ENCODE measurements around the gene KRT86.
"Not testable (repeated sequence)": the region's sequence is repeated elsewhere in the genome, so short reads cannot be mapped to it uniquely, and the experiment has no call there.

KRT86 gene

DNA sequence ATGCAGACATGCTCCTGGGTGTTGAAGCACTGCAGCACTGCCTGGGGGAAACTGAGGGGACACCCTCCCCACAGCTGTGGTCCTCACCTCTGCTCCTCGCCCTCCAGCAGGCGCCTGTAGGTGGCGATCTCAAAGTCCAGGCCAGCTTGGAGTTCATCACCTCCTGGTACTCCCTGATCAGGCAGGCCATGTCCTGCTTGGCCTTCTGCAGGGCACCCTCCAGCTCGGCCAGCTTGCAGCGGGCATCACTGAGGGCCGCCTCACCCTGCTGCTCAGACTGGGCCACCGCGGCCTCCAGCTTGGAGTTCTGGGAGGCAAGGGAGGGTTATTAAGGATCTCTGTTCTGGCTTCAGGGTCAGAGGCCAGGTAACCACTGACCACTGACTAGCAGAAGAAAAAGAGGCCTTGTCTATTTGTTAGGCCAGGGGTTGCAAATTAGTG, 22.2 kb upstream of the KRT86 start:
- DNase-seq (ENCODE audit: low read depth), result not testable (repeated sequence)

DNA sequence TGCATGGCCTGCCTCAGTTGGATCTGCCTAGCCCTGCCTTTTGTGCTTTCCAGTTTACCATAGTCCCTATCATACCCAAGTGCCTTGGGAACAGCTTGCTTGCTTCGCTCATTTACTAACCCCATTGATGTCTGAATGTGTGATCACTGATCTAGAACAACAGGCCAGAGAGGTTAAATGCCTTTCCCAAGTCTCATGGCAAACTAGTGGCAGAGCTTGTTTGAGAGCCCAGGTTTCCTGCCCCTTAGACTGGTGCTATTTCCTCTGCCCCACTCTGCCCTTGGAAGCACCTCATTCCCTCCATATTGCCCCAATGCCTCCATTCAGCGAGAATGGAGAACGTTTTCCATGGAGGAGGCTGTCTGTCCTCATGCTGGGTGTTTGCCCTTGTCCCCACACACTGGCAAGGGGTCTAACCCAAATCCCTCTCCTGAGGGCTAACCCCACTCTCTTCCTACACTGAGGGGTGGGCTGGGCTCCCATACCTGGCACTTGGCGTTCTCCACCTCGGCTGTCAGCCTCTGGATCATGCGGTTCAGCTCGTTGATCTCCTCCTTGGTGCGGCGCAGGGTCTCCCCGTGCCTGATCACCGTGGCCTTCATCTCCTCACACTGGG, 21.6 kb upstream of the KRT86 start:
- DNase-seq (ENCODE audit: low read depth), result no peak

DNA sequence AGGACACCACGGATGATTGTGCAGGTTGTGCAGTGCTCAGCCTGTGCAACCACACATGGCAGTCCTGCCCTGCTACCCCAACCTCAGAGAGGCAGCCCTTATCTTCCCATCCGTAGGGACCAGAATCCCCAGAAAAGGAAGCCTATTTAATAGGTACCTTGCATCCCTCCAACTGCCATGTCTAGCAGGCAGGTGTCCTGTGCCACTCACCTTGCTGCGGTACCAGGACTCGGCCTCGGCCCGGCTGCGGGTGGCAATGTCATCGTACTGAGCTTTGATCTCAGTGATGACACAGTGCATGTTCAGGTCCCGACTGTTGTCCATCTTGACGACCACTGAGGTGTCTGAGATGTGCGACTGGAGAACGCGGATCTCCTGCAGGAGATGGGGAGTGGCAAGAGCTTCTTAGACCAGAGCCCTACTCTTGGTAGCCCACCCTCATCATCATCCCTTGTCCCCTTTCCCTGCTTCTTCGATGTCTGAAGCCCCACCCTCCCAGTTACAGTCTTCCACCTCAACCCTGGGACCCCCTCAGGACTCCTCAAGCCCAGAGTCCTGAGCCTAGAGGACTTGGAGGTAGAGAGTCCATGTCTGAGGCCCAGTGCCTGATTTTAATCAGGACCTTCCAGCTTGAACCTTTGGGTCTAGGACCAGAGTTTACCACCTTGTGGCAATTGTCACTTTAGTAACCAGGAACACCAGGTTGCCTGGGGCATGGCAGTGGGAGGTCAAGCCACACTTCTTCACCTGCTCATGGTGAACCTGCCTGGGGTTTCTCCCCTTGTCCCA, 20.9 kb upstream of the KRT86 start:
- no peak for DNase-seq (ENCODE audit: low read depth)

DNA sequence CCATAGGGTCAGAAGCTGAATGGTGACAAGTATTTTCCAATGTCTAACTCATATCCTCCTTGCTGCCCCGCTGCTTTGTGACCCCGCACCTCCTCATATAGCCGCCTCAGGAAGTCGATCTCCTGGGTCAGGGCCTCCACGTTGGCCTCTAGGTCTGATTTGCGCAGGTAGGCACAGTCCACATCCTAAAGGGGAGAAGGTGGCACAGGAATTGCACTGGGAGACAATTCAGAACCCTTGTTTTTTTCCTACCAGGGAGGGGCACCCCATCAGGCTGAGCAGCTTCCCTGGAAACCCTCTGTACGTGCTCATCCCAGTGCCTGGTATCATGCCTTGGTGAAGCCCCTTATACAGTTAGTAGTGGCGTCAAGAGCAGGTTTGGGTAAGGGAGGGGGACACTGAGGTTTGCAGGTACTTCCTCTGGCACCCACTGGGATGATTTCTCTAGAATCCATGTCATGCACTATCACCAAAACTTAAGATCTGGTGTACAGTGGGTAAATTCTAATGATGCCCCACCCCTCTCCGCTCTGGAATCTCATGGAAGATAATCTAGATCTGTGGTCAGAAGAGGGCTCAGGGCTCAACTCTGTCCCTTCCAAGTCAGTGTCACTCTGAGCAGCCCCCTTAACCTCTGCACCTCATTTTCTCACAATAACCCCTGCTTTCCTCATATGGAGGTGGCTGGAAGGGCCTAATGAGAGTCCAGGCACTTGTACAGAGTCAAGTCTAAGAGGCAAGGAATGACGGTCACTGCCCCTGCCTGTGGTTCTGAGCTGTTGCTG, 20.1 kb upstream of the KRT86 start:
- no peak for DNase-seq (ENCODE audit: low read depth)

DNA sequence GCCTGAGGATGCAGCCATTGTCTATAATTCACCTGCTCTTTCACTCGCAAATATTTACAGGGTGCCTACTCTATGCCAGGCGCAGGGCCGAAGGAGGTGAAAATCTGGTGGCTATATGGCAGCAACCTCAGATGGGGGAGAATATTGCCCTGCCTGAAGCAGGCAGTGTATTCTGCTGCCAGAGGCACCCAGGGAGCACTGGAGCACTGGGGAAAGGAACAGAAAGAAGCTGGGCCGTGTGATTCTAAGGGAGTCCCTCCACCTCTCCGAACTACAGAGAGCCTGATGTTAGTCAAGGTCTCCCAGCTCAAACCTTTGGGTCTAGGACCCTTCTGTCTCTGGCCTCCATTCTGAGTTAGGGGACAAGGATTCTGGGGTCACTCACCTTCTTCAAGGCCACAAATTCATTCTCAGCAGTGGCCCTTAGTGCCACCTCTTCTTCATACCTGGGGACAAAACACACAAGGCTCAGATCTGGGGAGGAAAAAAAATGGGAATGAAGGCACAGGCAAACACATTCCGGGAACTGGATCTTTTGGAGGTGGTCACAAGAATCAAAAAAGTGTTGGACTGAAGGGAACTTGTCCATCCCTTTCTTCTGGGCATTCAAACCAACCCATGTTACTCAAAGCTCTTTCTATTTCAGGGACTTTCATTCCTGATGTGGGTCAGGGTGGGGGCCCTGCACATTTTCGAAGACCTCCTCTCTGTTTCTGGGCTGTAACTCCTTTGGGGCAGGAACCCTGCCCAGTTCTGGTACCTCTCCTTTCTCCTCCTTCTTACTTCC, 19.3 kb upstream of the KRT86 start:
- DNase-seq (ENCODE audit: low read depth), result no peak

DNA sequence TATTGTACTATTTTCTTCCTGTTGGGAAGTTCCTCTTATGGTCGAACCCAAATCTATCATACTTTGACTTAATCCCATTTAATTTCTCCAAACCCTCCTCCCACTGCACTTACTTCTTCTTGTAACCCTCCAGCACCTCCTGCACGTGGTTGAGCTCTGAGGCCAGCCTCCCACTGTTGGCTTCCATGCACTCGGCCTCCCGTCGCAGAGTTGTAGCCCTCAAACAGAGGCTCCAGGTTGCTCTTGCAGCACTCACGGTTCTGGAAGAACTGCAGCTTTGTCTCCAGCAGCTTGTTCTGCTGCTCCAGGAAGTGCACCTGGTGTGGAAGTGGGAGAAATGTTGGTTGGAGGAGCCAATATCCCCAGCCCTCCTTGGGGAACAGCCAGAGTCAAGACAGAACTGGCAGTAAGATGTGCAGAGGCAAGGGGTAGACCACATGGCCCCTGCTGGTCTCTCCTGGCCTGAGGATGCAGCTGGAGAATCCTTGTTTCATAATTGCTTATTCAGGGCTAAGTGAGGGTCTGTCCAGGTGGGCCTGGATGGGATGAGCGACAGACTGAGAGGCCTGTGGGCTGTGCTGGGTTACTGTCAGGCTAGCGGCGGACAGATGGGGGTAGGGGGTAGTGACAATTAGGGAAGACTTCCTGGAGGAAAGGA, 18.4 kb upstream of the KRT86 start:
- DNase-seq (ENCODE audit: low read depth), result no peak

DNA sequence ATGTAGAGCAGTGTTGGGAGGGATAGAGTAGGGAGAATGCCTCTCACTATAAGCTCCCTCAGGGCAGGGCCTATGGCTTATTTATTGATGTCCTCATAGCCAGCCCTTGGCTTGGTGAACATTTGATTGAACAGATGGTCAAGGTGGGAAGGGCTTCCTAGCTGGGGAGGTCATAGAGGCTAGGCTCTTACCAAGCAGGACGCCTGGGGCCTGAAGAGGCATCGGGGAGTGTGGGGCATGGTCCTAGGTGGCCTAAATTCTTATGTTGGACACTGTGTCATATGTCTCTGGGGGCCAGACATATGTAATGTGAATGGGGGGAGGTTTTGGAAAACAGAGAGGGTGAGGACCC, 17.9 kb upstream of the KRT86 start:
- no peak for DNase-seq (ENCODE audit: low read depth)

DNA sequence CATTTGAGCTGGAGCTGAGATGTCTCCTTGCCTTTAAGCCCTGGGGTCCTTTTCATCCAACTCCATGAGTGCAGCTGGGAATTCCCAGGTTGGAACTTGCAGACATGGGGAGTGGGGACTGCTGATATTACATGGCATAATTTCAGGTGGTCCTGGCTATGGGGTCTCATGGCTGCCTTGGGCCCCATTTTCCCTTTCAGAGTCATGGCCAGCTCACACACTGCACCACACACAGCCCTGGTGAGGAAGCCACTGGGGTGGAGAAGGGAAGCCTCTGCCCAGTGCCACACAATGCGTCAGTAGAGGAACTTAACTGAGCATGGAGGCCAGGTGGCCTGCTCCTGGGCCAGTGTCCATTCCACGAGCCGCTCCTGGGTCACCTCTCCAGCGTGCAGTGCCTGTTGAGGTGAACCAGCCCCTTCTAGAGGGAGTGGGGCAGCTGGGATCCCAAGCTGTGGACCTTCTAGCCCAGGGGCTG, 17.3 kb upstream of the KRT86 start:
- no peak for DNase-seq (ENCODE audit: low read depth)

DNA sequence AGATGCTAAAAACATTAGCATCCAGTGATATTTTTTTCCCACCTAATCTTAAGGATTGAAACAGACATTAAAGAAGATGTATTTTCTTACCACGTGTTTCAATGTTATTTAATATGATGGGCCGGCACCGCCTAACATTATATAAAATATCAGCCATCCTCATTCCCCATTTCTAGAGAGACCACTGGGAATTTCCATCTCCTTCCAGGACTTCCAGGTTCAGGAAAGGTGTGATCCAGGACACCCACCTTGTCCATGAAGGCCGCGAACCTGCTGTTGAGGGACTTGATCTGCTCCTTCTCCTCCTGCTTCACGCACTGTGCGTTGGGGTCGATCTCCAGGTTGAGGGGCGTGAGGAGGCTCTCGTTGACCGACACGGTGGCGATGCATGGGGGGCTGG, 16.5 kb upstream of the KRT86 start:
- DNase-seq (ENCODE audit: low read depth), result not testable (repeated sequence)

DNA sequence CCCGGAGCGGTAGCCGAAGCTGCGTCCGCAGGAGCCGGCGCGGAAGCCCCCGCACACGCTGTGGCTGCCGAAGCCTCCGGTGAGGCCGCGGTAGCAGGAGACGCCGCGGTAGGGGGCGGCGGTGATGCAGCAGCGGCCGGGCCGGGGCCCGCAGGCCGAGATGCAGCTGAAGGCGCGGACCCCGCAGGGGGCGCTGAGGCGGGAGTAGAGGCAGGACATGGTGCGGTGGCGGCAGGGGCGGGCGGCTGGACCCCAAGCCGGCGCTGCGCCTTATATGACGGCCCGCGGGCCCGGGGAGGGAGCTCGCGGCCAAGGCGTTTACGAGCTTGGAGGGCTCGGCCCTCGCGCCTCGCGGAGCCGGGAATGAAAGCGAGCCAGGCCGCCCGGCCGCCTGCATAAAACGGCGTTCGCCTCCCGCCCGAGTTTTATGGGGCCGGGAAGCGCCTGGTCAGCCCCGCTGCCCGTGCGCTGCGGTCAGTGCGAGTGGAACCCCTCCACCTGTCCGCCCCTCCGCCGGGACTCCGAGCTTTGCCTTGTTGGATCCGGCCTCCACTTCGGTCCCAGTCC, 16.0 kb upstream of the KRT86 start:
- DNase-seq (ENCODE audit: low read depth), result no peak

DNA sequence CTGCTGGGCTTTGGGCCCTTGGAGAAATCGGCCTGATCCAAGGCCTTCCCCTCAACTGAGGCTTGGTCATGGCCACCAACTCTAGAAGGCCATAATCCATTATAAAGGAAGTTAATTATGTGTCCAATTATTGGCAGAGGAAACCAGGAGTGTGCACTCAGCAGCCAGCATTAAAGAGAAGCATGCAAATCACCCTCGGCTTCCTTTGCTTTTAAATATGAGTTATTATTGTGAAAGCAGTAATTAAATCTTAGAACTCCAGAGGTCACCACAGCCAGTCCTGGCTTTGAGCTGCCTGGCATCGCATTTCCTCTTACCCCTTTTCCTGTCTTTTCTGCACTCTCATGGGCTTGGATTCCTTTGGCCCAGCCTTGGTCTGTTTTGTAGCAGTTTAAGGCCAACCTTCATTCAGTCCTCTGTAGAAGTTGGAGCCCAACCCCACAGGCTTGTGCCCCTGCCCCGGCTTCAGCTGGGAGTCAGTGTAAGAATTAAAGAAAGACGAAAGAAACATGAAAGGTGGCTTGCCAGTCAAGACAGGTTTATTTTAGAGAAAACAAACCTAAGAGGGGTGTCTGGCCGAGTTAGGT, 14.7 kb upstream of the KRT86 start:
- DNase-seq (ENCODE audit: low read depth), result no peak

DNA sequence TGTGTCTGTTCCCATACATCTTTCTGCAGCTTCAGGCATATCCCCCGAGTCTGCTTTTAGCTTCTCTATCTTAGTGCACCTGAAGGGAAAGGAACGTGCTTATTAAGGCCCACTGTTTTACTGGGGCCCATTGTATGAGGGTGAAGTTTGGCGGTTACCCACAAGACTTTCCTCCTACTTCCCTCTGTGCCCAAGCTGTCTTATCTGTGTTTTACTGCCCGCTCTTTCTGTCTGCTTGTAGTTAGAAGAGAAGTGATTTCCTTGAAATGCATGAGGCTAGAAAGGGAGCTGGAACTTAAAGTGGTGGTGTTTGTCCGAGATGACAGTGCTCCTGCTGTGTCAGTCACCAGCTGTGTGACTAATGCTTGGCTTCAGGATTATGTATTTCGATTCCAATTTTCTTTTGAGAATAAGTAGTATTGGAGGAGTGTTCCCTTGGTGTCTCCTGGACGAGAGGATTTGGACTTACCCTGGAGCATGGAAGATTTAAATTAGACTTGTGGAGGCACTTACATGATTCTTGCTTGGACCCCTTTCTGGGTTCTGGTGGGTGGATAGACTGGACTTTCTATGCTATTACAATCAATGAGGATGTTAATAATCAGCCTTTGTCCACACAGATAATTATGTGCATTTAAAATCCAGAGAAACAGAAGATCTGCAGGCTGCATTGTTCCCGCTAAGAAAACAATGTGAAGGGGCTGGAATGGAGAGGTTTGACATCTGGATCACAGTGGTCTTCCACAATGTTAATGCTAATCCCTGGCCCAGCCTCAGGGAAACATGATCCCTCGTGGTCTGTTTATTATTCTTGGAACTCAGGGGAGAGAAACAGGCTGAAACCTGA, 13.9 kb upstream of the KRT86 start:
- no peak for DNase-seq (ENCODE audit: low read depth)

DNA sequence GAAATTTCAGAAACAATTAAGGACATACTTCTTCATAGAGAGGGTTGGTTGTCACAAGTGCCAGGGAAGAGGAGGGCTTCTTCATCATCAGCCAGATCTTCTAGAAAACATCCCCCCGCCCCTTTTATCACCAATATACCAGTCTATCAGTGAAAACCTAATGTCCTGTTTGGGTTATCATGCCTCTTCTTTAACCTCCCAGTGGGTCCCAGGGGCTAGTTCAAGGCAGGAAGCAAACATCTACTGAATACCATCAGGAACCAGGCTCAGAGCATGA, 13.3 kb upstream of the KRT86 start:
- DNase-seq (ENCODE audit: low read depth), result no peak

DNA sequence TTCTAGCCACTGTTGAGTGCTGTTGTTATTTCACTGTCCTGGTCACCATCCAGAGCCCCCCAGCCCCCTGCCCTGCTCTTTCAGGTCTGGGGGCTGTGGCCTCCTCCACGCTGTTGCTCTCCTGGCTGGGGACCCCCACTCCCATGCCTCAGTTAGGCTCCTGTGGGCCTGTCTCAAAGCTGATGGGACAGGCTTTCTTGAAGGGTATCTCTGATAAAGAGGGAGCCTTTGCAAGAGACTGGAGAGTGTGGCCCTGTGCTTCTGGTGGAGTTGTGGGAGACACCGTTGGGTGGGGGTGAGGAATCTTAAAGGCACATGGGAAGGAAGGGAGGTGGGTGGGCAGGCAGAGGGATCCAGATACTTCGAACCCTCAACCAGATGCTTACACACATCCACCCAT, 12.2 kb upstream of the KRT86 start:
- no peak for DNase-seq (ENCODE audit: low read depth)

DNA sequence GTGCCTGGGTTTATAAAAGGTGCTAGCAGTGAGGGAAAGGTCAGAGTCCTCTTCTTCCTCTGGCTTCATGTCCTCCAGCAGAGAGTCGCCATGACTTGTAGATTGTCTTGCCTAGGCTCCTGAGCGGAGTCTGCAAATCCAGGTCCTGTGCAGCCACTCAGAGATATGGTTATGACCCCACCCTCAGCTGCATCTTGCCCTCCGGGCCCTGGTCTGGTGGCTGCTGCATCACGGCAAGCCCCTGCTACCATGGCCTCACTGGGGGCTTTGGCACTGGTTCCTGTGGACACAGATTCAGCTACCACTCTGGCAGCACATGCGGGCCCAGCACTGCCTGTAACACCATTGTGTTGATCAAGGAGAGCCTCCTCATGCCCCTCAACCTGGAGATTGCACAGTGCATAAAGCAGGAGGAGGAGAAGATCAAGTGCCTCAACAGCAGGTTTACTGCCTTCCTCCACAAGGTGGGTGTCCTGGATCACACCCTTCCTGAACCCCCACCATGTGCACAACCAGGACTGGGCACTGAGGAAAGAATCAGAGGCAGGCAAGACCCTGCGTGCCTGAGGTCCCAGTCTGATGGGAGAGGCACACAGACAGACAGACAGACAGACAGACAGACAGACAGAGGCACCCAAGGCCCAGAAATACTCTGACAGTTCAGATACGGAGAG, 10.5 kb upstream of the KRT86 start:
- no peak for DNase-seq (ENCODE audit: low read depth)

DNA sequence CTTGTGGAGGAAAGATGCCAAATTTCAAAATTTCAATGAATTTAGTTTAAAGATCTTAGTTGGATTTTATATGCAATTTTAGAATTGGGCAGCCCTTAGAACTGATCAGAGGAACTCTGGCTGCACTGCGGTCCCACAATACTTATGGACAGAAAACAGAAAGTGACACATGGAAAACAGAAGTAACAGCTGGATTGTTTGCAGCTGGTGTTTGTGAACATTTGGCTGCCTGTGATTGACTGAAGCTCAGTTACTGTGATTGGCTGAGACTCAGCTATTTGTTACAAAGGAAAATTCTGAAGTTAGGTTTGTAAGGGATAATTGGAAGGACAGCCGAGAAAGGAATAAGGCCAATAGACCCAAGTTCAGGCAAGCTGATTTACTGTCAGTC, 10.0 kb upstream of the KRT86 start:
- no peak for DNase-seq (ENCODE audit: low read depth)

DNA sequence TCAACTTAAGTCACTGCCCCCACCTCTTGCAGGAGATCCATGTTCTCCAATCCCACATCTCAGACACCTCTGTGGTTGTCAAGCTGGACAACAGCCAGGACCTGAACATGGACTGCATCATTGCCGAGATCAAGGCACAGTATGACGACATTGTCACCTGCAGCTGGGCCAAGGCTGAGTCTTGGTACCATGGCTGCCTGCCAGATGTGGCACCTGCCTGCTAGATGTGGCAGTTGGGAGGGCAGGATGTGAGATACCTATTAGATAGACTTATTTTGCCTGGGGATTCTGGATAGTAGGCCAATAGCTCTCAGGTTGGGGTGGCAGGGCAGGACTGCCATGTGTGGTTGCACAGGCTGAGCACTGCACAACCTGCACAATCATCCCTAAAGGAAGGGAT, 7.9 kb upstream of the KRT86 start:
- no peak for DNase-seq (ENCODE audit: low read depth)

DNA sequence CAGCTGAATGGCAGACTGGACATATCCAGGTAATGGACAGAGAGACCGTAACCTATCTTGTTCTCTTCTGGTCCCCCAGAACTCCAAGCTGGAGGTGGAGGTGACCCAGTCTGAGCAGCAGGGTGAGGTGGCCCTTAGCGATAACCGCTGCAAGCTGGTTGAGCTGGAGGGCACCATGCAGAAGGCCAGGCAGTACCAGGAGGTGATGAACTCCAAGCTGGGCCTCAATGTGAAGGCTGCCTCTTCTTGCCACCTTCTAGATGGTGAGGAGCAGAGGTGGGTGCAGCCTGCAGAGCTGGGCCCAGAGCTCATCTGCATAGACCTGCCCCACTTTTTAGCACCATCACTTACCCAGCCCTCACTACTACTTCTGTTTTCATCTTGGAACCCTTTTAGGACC, 7.2 kb upstream of the KRT86 start:
- no peak for DNase-seq (ENCODE audit: low read depth)

DNA sequence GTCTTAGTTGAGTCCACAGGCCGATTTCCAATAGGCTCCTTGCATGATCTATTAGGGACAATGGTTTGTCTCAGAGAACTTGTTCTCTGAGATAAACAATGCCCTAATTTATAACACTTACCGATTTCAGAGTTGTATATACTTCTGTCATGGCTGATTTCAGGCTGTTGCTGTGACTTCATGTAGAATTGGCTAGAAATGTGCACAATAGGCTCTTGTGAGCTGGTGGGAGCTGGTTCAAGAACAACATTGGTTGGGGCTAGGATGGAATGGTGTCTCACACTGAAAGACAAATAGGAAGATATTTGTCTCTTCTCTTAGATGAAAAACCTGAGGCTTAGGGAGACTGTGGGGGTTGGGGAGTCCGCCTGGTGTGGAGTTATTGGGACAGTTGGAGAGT, 6.7 kb upstream of the KRT86 start:
- DNase-seq (ENCODE audit: low read depth), result no peak

DNA sequence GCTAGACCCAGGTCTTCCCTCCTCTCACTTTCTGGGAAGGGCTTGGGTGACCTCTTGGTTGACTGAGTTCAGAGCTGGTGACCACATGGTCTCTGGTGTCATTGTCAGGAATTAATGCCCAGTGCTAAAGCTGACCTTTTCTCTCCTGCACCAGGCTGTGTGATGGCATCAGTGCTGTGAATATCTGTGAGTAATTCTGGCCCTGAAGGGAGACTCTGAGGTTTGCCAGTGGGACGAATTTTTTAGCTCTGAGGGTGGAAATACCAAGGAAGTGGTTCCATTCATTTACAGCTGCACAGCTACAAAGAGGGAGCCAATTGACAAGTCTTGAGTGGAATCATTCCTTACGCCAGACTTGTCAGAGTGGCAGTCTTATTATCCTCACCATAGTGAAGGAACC, 6.2 kb upstream of the KRT86 start:
- no peak for DNase-seq (ENCODE audit: low read depth)

Measured in activated gamma-delta T cell treated with anti-CD3 and anti-CD28 coated beads, Interleukin-2, amount 50 U/mL, for 16 hours (primary cell).